Measurements from ENCODE around the gene PRDM2. TPM values are rescaled to one million over a fixed set of nuclear protein-coding genes. Genes with fewer than 3 reads are reported as not detected.

PRDM2 gene
- total and polyA plus RNA-seq, 11 donors: 16.1 to 52.7 (median 36.3) TPM

DNA sequence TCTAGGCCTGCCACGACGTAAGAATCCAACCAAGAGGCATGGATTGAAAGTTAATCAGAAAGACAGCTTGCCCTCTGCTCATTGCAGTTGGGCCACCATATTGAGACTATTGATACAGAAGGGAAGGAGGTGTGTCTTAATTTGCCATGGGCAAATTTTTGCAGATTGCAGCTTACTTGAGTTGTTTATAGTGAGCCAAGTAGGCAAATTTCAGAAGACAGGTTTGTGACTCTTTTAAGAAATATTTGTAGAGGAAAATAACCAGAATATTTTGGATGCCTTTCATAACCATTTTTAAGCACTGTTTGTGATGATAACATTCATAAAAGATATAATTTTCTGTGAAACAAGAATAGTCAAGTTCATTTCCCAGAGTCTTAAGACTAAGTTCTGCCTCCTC, 74.1 kb downstream of the PRDM2 start:
- 93 to 98% (median 97%) methylated on average over 2 of the region's 2 CpGs for WGBS, 4 donors
- no peak for DNase-seq
- no peak for ATAC-seq
- Histone ChIP-seq H3K4me3 (no peak overlapping the region), H3K27me3 (no peaks in the 10 kb centered on the region), H3K9me3 (no peaks in the 10 kb centered on the region), H3K27ac (no peak overlapping the region), H3K4me1 (peaks cover 0 to 19% (median 5%) of the 10 kb centered on the region in 12 donors), H3K36me3 (peaks cover 0 to 63% (median 56%) of the 10 kb centered on the region in 9 donors)
- TF ChIP-seq POLR2A (IDR thresholded peaks at IDR 0.05) (no peak), CTCF (IDR thresholded peaks at IDR 0.05) (no peak)
- intact Hi-C loops (cut with DNase I): no loop called here

GRCh38 chr1:13775459-13775858, 75.5 kb downstream of the PRDM2 start:
- ATAC-seq (no peak), DNase-seq (no peak)
- peaks cover 0 to 77% (median 67%) of the 10 kb centered on the region in 9 donors for H3K36me3 ChIP-seq
- WGBS, 4 donors: 84 to 91% (median 87%) methylated on average over 5 of the region's 5 CpGs
- no peak overlapping the region for H3K4me3 ChIP-seq
- H3K27ac ChIP-seq: no peak overlapping the region
- no peak for TF ChIP-seq POLR2A (IDR thresholded peaks at IDR 0.05)
- no peak for TF ChIP-seq CTCF (IDR thresholded peaks at IDR 0.05)
- intact Hi-C loops (cut with DNase I): no loop called here
- H3K4me1 ChIP-seq: peaks cover 0 to 10% (median 2%) of the 10 kb centered on the region in 12 donors
- H3K9me3 ChIP-seq: no peaks in the 10 kb centered on the region
- no peaks in the 10 kb centered on the region for H3K27me3 ChIP-seq

GRCh38 chr1:13775916-13776315, 75.9 kb downstream of the PRDM2 start:
- no peak overlapping the region for H3K27ac ChIP-seq
- H3K9me3 ChIP-seq: no peaks in the 10 kb centered on the region
- TF ChIP-seq POLR2A (IDR thresholded peaks at IDR 0.05) (no peak), CTCF (IDR thresholded peaks at IDR 0.05) (no peak)
- ATAC-seq (no peak), DNase-seq (no peak)
- 91 to 96% (median 94%) methylated on average over 3 of the region's 3 CpGs for WGBS, 4 donors
- H3K4me3 ChIP-seq: no peak overlapping the region
- intact Hi-C loops (cut with DNase I): loop anchor here in 1 of 10 donors (2.0 kb wide), 1 partner anchor 21 kb away; no protein-coding TSS in a partner anchor
- H3K36me3 ChIP-seq: peaks cover 0 to 81% (median 69%) of the 10 kb centered on the region in 9 donors
- H3K4me1 ChIP-seq: peaks cover 0 to 13% (median 2%) of the 10 kb centered on the region in 12 donors
- H3K27me3 ChIP-seq: no peaks in the 10 kb centered on the region

- H3K4me3 ChIP-seq: no peak overlapping the region
- H3K9me3 ChIP-seq: no peaks in the 10 kb centered on the region
- ATAC-seq (no peak), DNase-seq (no peak)
- TF ChIP-seq POLR2A (IDR thresholded peaks at IDR 0.05) (no peak), CTCF (IDR thresholded peaks at IDR 0.05) (no peak)
- no peak overlapping the region for H3K27ac ChIP-seq
- WGBS, 4 donors: 94 to 97% (median 96%) methylated on average over 7 of the region's 7 CpGs
- intact Hi-C loops (cut with DNase I): no loop called here
- H3K27me3 ChIP-seq: no peaks in the 10 kb centered on the region
- H3K36me3 ChIP-seq: peaks cover 0 to 98% (median 88%) of the 10 kb centered on the region in 9 donors
- H3K4me1 ChIP-seq: peaks cover 0 to 37% (median 11%) of the 10 kb centered on the region in 12 donors
Measured at GRCh38 chr1:13778431-13778830, 78.4 kb downstream of the PRDM2 start.

All from heart left ventricle (tissue), 16 donors.